IgD-negative memory B cell (primary cell): ENCODE results near the gene SGIP1. TPM values are rescaled to one million over a fixed set of nuclear protein-coding genes. Genes with fewer than 3 reads are reported as not detected.

Source experiments
- H3K27ac Mint-ChIP-seq, 3 donors: one replicate each; pipeline ENCODE4 v1.8.0; 2020 to 2022; ENCODE audit warnings: mild to moderate bottlenecking in 3 of 3, mixed read lengths in 3 of 3, moderate library complexity in 1 of 3
- H3K27me3 Mint-ChIP-seq: one replicate; pipeline ENCODE4 v1.8.0; 2021; ENCODE audit warnings: mixed read lengths
- H3K36me3 Mint-ChIP-seq: one replicate; pipeline ENCODE4 v1.8.0; 2020; ENCODE audit warnings: mild to moderate bottlenecking, mixed read lengths
- H3K4me1 Mint-ChIP-seq, 3 donors: one replicate each; pipeline ENCODE4 v1.8.0; 2020 to 2022; ENCODE audit warnings: mixed read lengths in 3 of 3, mild to moderate bottlenecking in 1 of 3
- H3K4me3 Mint-ChIP-seq, 4 donors: one replicate each; pipeline ENCODE4 v1.8.0; 2020 to 2022; ENCODE audit warnings: mild to moderate bottlenecking in 4 of 4, mixed read lengths in 4 of 4, moderate library complexity in 3 of 4
- H3K9me3 Mint-ChIP-seq, 3 donors: one replicate each; pipeline ENCODE4 v1.8.0; 2020 to 2021; ENCODE audit warnings: mixed read lengths in 3 of 3, mild to moderate bottlenecking in 1 of 3
- polyA plus RNA-seq: library from polyadenylated mRNA; unstranded; fragments of 300-500 nt; fragmentation: Illumina TruSeq; gene quantifications from one replicate; pipeline ENCODE4 v1.2.3, GENCODE V29; 2021

SGIP1 gene
- polyA plus RNA-seq, 1 donor from 2014 or later = 0.71 TPM

DNA sequence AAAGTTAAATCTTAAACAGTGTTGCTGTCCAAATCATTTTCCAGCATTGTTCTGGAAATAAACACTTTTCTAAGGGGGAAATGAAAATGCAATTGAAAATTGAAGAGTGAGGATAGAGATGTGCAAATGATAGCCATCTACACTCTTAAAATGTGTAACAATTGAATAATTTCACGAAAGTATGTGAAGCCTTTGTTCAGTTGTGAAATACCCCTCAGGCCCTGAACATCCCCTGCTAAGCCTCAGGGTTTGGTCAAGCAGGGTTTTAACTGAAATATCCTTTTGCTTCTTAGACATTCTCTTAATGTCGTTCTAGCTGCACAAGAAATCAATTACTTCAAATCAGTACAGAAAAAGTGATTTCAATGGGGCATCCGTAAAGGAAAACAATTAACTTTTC lies 152.5 kb downstream of the SGIP1 start:
- H3K9me3 Mint-ChIP-seq = no peaks in the 10 kb centered on the region
- H3K4me3 Mint-ChIP-seq = no peak overlapping the region
- H3K4me1 Mint-ChIP-seq = no peaks in the 10 kb centered on the region
- no peak overlapping the region for H3K27ac Mint-ChIP-seq
- H3K27me3 Mint-ChIP-seq = peaks cover 24% of the 10 kb centered on the region
- H3K36me3 Mint-ChIP-seq = no peaks in the 10 kb centered on the region

DNA sequence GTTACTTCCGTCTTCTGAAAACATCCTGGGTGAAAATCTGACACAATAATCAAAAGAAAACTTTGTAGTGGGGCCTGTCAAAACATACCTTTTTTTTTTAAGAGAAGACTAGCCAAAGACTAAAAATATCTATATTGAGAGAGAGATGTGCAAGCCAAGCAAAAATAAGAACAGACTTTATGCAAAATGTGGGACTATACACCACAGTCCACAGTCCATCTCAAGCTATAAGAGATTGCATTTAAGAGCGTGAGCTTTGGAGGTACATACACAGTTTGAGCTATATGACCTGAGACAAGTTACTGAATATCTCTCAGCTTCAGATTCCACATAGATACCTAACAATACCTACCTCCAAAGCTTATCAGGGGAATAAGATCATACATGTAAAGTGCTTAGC lies 153.4 kb downstream of the SGIP1 start:
- no peaks in the 10 kb centered on the region for H3K36me3 Mint-ChIP-seq
- peaks cover 23% of the 10 kb centered on the region for H3K27me3 Mint-ChIP-seq
- H3K9me3 Mint-ChIP-seq = no peaks in the 10 kb centered on the region
- H3K4me1 Mint-ChIP-seq = no peaks in the 10 kb centered on the region
- H3K4me3 Mint-ChIP-seq = no peak overlapping the region
- no peak overlapping the region for H3K27ac Mint-ChIP-seq

DNA sequence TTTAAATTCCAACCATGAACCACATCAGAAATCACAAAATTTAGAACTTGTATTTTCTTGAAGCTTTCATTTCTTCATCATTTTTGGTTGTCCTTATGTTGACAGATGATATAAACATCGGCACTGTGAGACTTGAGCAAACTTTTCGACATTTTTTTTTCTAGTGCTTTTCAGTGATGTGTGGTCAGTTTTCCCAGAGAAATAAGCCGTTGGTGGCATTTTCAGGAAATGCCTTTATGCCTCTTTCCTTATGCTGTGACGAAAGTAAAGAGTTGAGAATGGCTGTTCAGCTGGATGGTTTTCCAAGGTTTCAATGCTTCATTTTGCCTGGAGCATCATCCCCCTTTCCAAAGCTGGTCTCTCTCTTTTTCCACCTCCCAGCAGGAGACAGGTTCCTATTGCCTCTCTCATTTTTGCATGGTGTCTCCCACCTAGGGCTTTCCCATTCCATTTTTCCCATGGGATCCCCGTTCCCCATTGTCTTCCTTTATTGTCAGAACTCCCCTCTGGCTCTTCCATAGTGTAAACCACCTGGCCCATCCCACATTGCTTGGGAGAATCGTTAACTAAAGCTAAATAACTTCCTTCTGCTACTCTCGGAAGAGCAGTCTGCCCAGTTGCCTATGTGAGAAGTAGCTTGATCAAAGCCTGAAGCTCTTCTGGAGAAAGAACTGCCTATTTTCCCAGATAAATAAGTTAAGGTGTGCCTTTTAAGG lies 156.9 kb downstream of the SGIP1 start:
- Mint-ChIP-seq H3K27me3 (peaks cover 18% of the 10 kb centered on the region), H3K4me1 (peaks cover 0 to 2% (median 0%) of the 10 kb centered on the region in 3 donors), H3K4me3 (no peak overlapping the region), H3K36me3 (no peaks in the 10 kb centered on the region), H3K27ac (no peak overlapping the region), H3K9me3 (no peaks in the 10 kb centered on the region)

DNA sequence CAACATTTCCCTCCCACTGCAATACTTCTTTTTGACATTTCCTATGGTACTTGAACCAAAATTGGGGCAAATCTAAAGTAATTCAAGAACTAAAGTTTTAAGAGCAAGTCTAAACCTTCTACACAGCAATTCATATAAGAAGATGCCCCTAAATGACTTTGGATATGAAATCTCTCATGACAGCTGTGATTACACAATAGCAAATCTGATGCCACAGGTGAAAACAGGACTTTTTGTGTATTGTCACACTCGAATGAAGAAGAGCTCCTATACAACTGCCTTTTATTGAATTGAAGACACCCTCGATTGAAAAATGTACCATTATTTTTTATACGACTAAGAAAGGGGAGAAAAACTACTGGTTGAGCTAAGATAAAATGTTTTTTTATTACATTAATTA lies 158.7 kb downstream of the SGIP1 start:
- H3K27ac Mint-ChIP-seq = no peak overlapping the region
- no peak overlapping the region for H3K4me3 Mint-ChIP-seq
- peaks cover 9% of the 10 kb centered on the region for H3K27me3 Mint-ChIP-seq
- peaks cover 0 to 2% (median 0%) of the 10 kb centered on the region in 3 donors for H3K4me1 Mint-ChIP-seq
- no peaks in the 10 kb centered on the region for H3K9me3 Mint-ChIP-seq
- H3K36me3 Mint-ChIP-seq = no peaks in the 10 kb centered on the region

DNA sequence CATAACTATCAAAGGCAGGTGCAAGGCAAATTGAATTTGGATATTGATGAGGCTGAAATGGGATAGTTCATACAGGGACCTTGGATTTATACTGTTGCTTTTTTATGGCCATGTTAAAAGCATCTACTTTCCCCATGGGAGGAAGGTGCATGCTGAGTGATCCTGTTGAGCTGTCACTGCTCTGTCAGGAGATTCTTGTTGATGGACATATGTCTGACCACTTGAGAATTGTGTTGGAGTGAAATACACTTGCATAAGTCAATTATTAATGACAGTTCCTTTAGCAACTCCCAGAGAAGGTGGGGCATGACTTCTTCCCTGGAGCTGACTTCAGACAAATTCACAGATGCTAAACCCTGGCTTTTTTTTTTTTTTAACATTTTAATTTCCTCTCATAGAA lies 159.9 kb downstream of the SGIP1 start:
- no peak overlapping the region for H3K4me3 Mint-ChIP-seq
- H3K9me3 Mint-ChIP-seq = no peaks in the 10 kb centered on the region
- H3K27me3 Mint-ChIP-seq = peaks cover 9% of the 10 kb centered on the region
- H3K36me3 Mint-ChIP-seq = no peaks in the 10 kb centered on the region
- H3K4me1 Mint-ChIP-seq = peaks cover 0 to 2% (median 0%) of the 10 kb centered on the region in 3 donors
- H3K27ac Mint-ChIP-seq = no peak overlapping the region

DNA sequence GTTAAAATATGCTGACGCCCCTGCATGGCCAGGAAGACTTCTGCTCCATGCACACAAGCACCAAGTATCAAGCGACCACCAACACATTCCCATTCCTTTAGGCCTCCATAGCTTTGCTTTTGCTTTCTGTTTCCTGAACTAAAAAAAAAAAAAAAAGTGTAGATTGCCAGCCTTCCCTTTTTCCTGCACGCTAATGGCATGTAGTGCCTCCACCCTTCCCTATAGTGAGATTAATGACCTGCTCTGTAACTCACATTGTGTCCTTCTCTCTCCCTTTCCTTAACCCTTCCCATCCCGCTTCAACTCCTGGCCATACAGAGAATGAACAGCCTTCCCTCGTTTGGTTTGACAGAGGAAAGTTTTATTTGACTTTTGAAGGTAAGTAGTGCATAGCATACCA lies 161.2 kb downstream of the SGIP1 start:
- H3K9me3 Mint-ChIP-seq = no peaks in the 10 kb centered on the region
- peaks cover 11% of the 10 kb centered on the region for H3K27me3 Mint-ChIP-seq
- no peak overlapping the region for H3K27ac Mint-ChIP-seq
- no peak overlapping the region for H3K4me3 Mint-ChIP-seq
- H3K4me1 Mint-ChIP-seq = peaks cover 0 to 2% (median 0%) of the 10 kb centered on the region in 3 donors
- H3K36me3 Mint-ChIP-seq = no peaks in the 10 kb centered on the region

DNA sequence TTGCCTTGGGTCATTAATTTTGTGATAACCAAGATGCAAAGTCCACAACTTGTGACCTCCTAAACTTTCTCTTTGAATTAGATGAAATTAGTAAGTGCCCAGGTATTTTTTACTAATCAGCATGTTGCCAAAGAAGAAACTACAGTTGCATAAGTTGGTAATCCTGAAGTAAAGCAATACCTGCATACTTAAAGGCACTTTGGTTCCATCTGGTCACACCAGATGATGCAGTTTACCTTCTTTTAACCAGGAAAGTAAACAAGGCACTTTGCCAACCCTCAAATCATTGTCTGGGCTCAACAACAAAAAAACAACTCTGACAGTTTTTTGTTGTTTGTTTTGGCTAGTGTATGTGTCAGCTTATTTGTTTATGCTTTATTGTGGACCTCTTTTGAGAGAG lies 162.8 kb downstream of the SGIP1 start:
- Mint-ChIP-seq H3K27me3 (peaks cover 10% of the 10 kb centered on the region), H3K9me3 (no peaks in the 10 kb centered on the region), H3K4me1 (peaks cover 0 to 2% (median 0%) of the 10 kb centered on the region in 3 donors), H3K27ac (no peak overlapping the region), H3K4me3 (no peak overlapping the region), H3K36me3 (no peaks in the 10 kb centered on the region)

DNA sequence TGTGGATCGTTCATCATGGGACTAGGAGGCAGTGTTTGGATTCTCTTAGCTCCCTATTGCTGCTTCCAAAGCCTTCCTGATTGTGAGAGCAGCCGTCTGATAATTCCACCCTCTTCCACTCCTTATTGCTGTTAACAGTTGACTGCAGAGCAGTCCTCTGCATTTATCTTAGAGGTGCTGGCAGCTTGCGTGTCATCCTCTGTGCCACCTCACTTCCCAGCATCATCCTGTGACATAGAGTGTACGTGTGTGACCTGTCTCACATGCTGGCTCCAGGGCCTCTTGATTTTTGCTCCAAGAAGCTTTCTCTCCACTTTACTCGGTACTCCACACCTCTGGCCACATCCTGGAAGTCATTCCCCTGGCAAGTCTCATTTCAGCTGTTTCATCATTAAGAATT lies 165.3 kb downstream of the SGIP1 start:
- Mint-ChIP-seq H3K4me1 (peaks cover 0 to 2% (median 0%) of the 10 kb centered on the region in 3 donors), H3K4me3 (no peak overlapping the region), H3K27me3 (peaks cover 7% of the 10 kb centered on the region), H3K9me3 (no peaks in the 10 kb centered on the region), H3K36me3 (no peaks in the 10 kb centered on the region), H3K27ac (no peak overlapping the region)

DNA sequence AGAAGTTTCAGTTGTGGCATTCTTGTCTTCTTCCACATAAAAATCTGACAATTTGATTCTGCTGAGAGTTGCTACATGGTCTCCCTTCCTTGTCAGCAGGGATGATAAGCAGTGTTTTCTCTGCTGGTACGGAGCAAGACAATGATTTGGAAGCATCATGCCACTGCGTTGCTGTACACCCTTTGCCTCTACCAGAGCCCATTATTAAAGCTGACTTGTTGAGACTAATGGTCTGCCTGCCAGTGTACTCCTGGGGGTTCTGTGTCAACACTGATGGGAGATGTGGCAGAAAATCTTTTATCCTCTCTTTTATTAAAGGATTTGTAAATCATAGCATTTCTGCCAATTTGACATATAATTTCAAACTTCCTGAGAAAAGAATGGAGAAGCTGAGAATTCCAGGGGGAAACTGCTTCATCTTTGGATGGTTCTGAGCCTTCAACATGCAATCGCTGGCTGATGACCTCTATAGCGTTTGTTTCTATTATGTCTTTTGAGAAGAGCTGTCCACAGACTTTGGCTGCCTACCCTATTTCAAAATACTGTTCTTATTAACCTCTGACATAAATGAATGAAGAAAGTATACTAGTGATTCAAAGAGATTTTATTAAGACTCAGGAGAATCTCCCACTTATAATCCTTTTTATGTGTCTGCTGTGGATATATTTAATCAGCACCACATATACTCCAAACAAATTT lies 170.4 kb downstream of the SGIP1 start:
- no peaks in the 10 kb centered on the region for H3K4me1 Mint-ChIP-seq
- H3K36me3 Mint-ChIP-seq = no peaks in the 10 kb centered on the region
- peaks cover 3% of the 10 kb centered on the region for H3K27me3 Mint-ChIP-seq
- no peaks in the 10 kb centered on the region for H3K9me3 Mint-ChIP-seq
- H3K27ac Mint-ChIP-seq = no peak overlapping the region
- no peak overlapping the region for H3K4me3 Mint-ChIP-seq

DNA sequence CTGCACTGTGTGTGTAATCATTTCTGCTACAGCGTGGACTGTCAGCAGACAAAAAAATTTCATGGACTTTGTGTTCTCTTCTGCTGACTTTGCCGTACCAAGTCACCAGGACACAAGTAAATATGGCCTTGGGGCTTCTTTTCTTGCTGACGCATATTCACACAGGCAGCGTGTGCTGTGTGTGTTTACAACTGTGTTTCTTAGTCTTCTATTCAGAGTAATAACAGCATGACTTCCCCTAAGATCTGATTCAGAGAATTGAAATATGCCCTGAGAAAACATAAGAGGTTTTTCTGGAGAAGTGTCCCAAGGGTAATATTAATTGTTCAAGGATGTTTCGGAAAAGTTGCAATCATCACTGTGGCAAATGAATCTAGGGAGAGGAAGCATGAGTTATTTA lies 171.2 kb downstream of the SGIP1 start:
- H3K9me3 Mint-ChIP-seq = no peaks in the 10 kb centered on the region
- no peak overlapping the region for H3K27ac Mint-ChIP-seq
- peaks cover 2% of the 10 kb centered on the region for H3K27me3 Mint-ChIP-seq
- H3K4me1 Mint-ChIP-seq = no peaks in the 10 kb centered on the region
- H3K36me3 Mint-ChIP-seq = no peaks in the 10 kb centered on the region
- peak overlapping the region in 1 of 4 donors; percentile 11 for H3K4me3 Mint-ChIP-seq

DNA sequence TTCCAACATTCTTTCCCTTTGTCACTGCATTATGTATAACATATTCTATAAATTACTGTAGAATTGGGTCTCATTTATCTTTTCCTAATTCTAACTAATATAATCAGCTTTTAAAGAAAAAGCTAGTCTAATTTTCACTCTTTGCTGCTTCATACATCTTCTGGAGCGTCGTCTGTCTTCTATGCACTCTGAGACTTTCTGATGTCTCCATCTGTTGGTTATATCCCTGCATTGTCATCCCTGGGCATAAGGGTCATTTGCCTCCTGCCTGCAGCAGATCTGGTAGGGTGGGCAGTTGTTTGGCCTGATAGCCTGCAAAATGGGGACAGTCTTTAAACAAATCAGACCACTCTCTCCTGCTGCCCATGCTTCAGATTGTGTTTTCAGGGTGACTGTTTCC lies 177.5 kb downstream of the SGIP1 start:
- Mint-ChIP-seq H3K9me3 (no peaks in the 10 kb centered on the region), H3K4me1 (no peaks in the 10 kb centered on the region), H3K27me3 (peaks cover 7% of the 10 kb centered on the region), H3K36me3 (no peaks in the 10 kb centered on the region), H3K27ac (no peak overlapping the region), H3K4me3 (no peak overlapping the region)

DNA sequence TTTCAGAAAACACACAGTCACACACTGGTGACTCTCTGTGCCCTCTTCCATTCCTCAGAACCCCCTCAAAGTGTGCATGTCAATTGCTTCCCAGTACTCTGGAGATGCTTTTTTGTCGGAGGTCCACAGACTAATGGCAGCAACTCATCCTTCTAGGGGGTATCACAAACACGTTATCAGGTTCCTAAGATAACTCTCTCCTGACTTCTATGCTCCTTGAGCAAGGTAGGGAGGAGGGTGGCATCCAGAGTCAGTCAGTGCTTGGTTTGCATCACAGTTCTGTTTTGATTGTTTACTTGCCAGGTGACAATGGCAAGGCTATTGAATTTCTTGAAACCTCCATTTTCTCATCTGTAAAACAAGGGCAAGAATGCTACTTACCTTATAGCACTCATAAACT lies 178.9 kb downstream of the SGIP1 start:
- Mint-ChIP-seq H3K4me3 (no peak overlapping the region), H3K27me3 (peaks cover 7% of the 10 kb centered on the region), H3K9me3 (no peaks in the 10 kb centered on the region), H3K27ac (no peak overlapping the region), H3K4me1 (no peaks in the 10 kb centered on the region), H3K36me3 (no peaks in the 10 kb centered on the region)

DNA sequence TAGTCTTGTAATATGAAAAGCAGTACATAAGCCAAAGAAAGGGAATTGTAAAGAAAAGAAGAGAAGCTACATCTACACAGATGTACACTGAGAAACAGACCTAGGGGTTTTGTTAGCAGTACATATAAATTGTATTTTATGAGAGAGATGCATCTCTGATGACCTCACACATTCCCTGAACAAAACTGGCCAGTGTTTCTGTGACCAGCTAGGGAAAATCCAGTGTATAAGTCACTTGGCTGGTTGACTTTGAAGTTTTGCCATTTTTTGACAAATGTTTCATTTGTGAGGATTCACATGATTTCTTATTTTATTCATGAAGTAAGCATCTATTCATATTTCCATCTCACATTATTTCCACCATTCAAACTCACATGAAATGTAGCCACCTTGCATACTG lies 190.0 kb downstream of the SGIP1 start:
- no peak overlapping the region for H3K27ac Mint-ChIP-seq
- H3K36me3 Mint-ChIP-seq = peaks cover 2% of the 10 kb centered on the region
- no peak overlapping the region for H3K4me3 Mint-ChIP-seq
- peaks cover 0 to 6% (median 0%) of the 10 kb centered on the region in 3 donors for H3K9me3 Mint-ChIP-seq
- peaks cover 20% of the 10 kb centered on the region for H3K27me3 Mint-ChIP-seq
- H3K4me1 Mint-ChIP-seq = peaks cover 0 to 3% (median 0%) of the 10 kb centered on the region in 3 donors

DNA sequence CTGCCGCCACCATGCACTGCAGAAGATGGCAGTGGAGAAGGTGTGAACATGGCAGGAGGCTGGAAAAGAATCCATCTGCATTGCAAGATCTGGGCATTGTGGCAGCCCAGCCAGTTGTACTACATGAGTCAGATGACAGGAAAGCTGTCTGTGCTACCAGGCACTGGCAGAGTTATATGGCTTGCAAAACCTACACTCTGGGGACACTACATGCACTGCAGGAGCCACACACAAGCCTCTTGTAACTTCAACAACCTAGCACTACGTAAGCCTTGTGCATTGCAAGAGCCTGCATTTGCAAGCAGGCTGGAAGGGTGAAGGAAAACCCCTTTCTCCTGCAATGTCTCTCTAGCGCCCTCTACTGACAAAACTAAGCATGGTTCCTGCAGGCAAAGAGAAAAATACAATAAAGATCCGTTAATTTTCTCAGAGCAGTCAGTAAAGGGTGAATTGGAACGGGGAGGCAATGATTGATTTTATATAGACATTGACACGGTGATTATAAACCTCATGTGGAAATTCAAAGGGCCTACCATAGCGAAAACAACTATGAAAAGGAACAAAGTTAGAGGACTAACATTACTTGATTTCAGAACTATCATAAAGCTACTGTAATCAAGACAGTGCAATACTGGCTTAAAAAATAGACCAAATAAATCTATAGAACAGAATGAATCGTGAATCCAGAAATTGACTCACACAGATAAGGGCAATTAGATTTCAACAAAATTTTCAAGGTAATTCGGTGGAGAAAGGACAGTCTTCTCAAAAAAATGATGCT lies 192.1 kb downstream of the SGIP1 start:
- Mint-ChIP-seq H3K27me3 (peaks cover 22% of the 10 kb centered on the region), H3K4me1 (peaks cover 0 to 6% (median 1%) of the 10 kb centered on the region in 3 donors), H3K9me3 (peaks cover 0 to 6% (median 0%) of the 10 kb centered on the region in 3 donors), H3K4me3 (no peak overlapping the region), H3K27ac (no peak overlapping the region), H3K36me3 (peaks cover 4% of the 10 kb centered on the region)

DNA sequence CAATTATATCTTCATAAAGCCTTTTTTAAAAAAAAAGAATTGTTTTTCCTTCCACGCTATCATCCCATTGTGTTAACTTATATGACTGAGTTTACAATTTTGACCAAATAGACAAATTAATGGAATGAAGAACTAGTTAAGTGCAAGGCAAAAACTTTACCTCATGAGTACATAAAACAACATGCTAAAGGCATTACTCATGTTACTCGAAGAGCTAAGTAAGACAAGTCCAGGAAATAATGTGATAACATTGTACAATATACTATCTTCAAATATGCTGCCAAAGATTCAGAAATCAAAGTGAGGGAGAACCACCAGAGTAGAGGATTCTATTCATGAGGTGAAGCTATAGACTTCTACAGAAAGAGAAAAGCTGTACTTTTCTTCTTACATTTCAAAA lies 194.1 kb downstream of the SGIP1 start:
- no peak overlapping the region for H3K4me3 Mint-ChIP-seq
- peaks cover 4% of the 10 kb centered on the region for H3K36me3 Mint-ChIP-seq
- peaks cover 18% of the 10 kb centered on the region for H3K27me3 Mint-ChIP-seq
- H3K9me3 Mint-ChIP-seq = peaks cover 0 to 6% (median 0%) of the 10 kb centered on the region in 3 donors
- no peak overlapping the region for H3K27ac Mint-ChIP-seq
- peaks cover 1 to 6% (median 4%) of the 10 kb centered on the region in 3 donors for H3K4me1 Mint-ChIP-seq
